Ectodermal cell (in vitro differentiated cells): Measurements from ENCODE around the gene NPY4R. TPM values are rescaled to one million over a fixed set of nuclear protein-coding genes. Genes with fewer than 3 reads are reported as not detected.
"Not testable (repeated sequence)": the region's sequence is repeated elsewhere in the genome, so short reads cannot be mapped to it uniquely, and the experiment has no call there.

Experiments
- H3K27ac ChIP-seq: 2 replicates; pipeline ENCODE4 v1.7.0; 2013; ENCODE audit warnings: mild to moderate bottlenecking, low read depth, low read length; ENCODE audit not compliant: insufficient read depth, poor library complexity, severe bottlenecking
- H3K27me3 ChIP-seq: 2 replicates; pipeline ENCODE4 v1.7.0; 2013; ENCODE audit warnings: mild to moderate bottlenecking, low read length; ENCODE audit not compliant: insufficient read depth, control insufficient read depth, poor library complexity, severe bottlenecking
- H3K36me3 ChIP-seq: one replicate; pipeline ENCODE4 v1.7.0; 2013; ENCODE audit warnings: low read length; ENCODE audit not compliant: control insufficient read depth, insufficient read depth
- H3K4me1 ChIP-seq: one replicate; pipeline ENCODE4 v1.7.0; 2013; ENCODE audit warnings: low read length; ENCODE audit not compliant: control insufficient read depth, insufficient read depth
- H3K4me3 ChIP-seq: 2 replicates; pipeline ENCODE4 v1.7.0; 2013; ENCODE audit warnings: low read depth, low read length, control low read depth; ENCODE audit not compliant: insufficient read depth
- H3K9me3 ChIP-seq: 2 replicates; pipeline ENCODE4 v1.7.0; 2013; ENCODE audit warnings: mild to moderate bottlenecking, low read length, moderate library complexity; ENCODE audit not compliant: control insufficient read depth
- WGBS, 2 experiments: methylation state at CpG; one replicate each; pipeline ENCODE4 v1.1.7; 2013; ENCODE audit warnings: missing lambda C conversion rate in 2 of 2; 5-methylcytosine and 5-hydroxymethylcytosine counted together
- polyA plus RNA-seq, 4 experiments: library from polyadenylated mRNA; stranded (reverse); fragments of 50-300 nt; gene quantifications; one replicate each; pipeline ENCODE4 v1.2.3, GENCODE V29; 2013

NPY4R gene
- not detected for polyA plus RNA-seq (2013, experiment 1 of 4)
- not detected for polyA plus RNA-seq (2013, experiment 2 of 4)
- not detected for polyA plus RNA-seq (2013, experiment 3 of 4)
- polyA plus RNA-seq (2013, experiment 4 of 4), result not detected

- not testable (repeated sequence) for H3K27ac ChIP-seq, H3K27me3 ChIP-seq, H3K36me3 ChIP-seq, H3K9me3 ChIP-seq, H3K4me3 ChIP-seq, H3K4me1 ChIP-seq
- 100% methylated on average over 1 of the region's 36 CpGs; no CpG with 5 or more reads in 1 of the 2 experiments for WGBS, 2 experiments
These were observed at the start of gene NPY4R for GRCh38 chr10:46465765-46466164. TSS of gene NPY4R (minus strand) at chr10:46465958. CDS start at chr10:46462635, 3,323 bp downstream.

GRCh38 chr10:46515366-46515765 is 49.6 kb upstream of the NPY4R start:
- H3K27me3 ChIP-seq, result no peaks in the 10 kb centered on the region
- H3K36me3 ChIP-seq, result no peaks in the 10 kb centered on the region
- H3K4me1 ChIP-seq, result no peaks in the 10 kb centered on the region
- no peak overlapping the region for H3K4me3 ChIP-seq
- no peaks in the 10 kb centered on the region for H3K9me3 ChIP-seq
- H3K27ac ChIP-seq, result no peak overlapping the region

GRCh38 chr10:46514899-46515298 is 49.1 kb upstream of the NPY4R start:
- Histone ChIP-seq H3K27me3 (no peaks in the 10 kb centered on the region), H3K9me3 (no peaks in the 10 kb centered on the region), H3K36me3 (no peaks in the 10 kb centered on the region), H3K27ac (no peak overlapping the region), H3K4me3 (no peak overlapping the region), H3K4me1 (no peaks in the 10 kb centered on the region)
- 83 to 86% methylated on average over 3 of the region's 3 CpGs for WGBS, 2 experiments

GRCh38 chr10:46514431-46514861 is 48.7 kb upstream of the NPY4R start:
- Histone ChIP-seq H3K4me3 (no peak overlapping the region), H3K9me3 (no peaks in the 10 kb centered on the region), H3K27me3 (no peaks in the 10 kb centered on the region), H3K4me1 (no peaks in the 10 kb centered on the region), H3K36me3 (no peaks in the 10 kb centered on the region), H3K27ac (no peak overlapping the region)
- WGBS, 2 experiments, result 77 to 79% methylated on average over 6 of the region's 6 CpGs

GRCh38 chr10:46513333-46513732 is 47.6 kb upstream of the NPY4R start:
- not testable (repeated sequence) for H3K4me1 ChIP-seq, H3K9me3 ChIP-seq, H3K27ac ChIP-seq, H3K4me3 ChIP-seq, H3K27me3 ChIP-seq, H3K36me3 ChIP-seq
- no CpG with 5 or more reads among the region's 8 CpGs for WGBS, 2 experiments

GRCh38 chr10:46512725-46513124 is 47.0 kb upstream of the NPY4R start:
- not testable (repeated sequence) for H3K4me1 ChIP-seq, H3K4me3 ChIP-seq, H3K36me3 ChIP-seq, H3K27ac ChIP-seq, H3K27me3 ChIP-seq, H3K9me3 ChIP-seq
- WGBS, 2 experiments, result 94% methylated on average over 2 of the region's 7 CpGs; no CpG with 5 or more reads in 1 of the 2 experiments

GRCh38 chr10:46512002-46512401 is 46.2 kb upstream of the NPY4R start:
- not testable (repeated sequence) for H3K27me3 ChIP-seq, H3K9me3 ChIP-seq, H3K36me3 ChIP-seq, H3K4me3 ChIP-seq, H3K4me1 ChIP-seq, H3K27ac ChIP-seq
- no CpG with 5 or more reads among the region's 5 CpGs for WGBS, 2 experiments

- H3K9me3 ChIP-seq, H3K4me1 ChIP-seq, H3K4me3 ChIP-seq, H3K27me3 ChIP-seq, H3K27ac ChIP-seq, H3K36me3 ChIP-seq: not testable (repeated sequence)
- no CpG with 5 or more reads among the region's 3 CpGs for WGBS, 2 experiments
These were observed 34.2 kb upstream of the NPY4R start for GRCh38 chr10:46499990-46500389.

- H3K27ac ChIP-seq, H3K36me3 ChIP-seq, H3K4me3 ChIP-seq, H3K4me1 ChIP-seq, H3K27me3 ChIP-seq, H3K9me3 ChIP-seq: not testable (repeated sequence)
- 100% methylated on average over 1 of the region's 5 CpGs for WGBS, 2 experiments
These were observed 33.4 kb upstream of the NPY4R start for GRCh38 chr10:46498985-46499703.

- H3K27ac ChIP-seq, H3K36me3 ChIP-seq, H3K9me3 ChIP-seq, H3K4me3 ChIP-seq, H3K4me1 ChIP-seq, H3K27me3 ChIP-seq: not testable (repeated sequence)
- WGBS, 2 experiments, result no CpG with 5 or more reads among the region's 2 CpGs
These were observed 32.1 kb upstream of the NPY4R start for GRCh38 chr10:46497878-46498277.

- H3K27ac ChIP-seq, H3K36me3 ChIP-seq, H3K4me1 ChIP-seq, H3K4me3 ChIP-seq, H3K9me3 ChIP-seq, H3K27me3 ChIP-seq: not testable (repeated sequence)
- WGBS, 2 experiments, result no CpG with 5 or more reads among the region's 4 CpGs
These were observed 31.6 kb upstream of the NPY4R start for GRCh38 chr10:46497401-46497800.
